Stimulated activated naive CD4-positive, alpha-beta T cell (primary cell): ENCODE data around the gene TRIM67.
"Not testable (repeated sequence)": the region's sequence is repeated elsewhere in the genome, so short reads cannot be mapped to it uniquely, and the experiment has no call there.

Experiments used
- DNase-seq, 6 experiments: peaks; one replicate each; lab custom pipeline; 2025; lab: John Stamatoyannopoulos, UW

TRIM67 gene

DNA sequence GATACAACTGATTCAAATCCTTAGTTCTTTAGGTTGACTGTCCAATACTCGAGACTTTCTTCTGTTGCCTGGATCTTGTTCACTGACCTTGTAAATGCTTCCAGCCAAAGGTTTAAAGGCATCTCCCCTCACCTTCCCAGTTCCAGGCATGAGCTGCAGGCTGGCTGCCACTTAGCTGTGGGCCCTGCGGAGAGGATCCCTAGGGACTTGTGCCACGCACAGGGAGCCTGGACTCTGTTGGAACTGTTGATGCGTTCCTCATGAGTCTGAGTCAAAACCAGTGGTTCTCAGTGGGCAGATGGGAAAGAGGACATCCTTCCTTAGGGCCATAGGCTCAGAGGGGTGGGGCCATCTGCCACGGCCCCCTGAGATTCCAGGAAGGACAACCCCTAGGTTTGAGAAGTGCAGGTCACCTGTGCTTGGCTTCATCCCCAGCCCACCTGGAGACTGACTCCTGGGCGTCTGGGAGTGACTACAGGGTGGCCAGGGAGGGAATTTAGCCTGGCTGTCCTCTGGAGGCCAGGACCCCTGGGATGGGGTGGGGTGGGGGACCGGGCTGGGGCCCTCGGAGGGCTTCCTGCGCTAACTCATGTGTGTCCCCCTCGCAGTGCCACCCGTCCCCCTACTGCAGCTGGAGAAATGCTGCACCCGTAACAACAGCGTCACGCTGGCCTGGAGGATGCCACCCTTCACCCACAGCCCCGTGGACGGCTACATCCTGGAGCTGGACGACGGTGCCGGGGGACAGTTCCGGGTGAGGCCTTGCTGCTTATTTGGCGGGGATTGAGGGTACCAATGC is 41.6 kb downstream of the TRIM67 start:
- DNase-seq: no peak

DNA sequence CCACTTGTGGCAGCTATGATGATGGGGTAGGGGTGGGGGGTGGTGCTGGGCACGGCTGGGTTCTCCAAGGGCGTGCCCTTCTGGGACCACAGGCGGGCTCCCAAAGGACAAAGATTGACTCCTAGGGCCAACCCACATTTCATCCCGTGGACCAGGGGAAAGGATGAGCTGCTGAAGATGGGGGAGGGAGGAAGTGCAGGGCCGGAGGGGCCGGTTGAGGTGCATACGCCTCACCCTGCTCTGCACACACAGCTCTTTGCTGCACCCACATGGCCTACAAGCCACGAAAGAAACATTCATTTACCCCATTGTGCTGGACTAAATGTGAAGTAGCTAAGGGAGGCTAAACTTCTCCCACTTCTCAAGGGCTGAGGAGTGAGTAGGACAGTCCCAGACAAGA is 45.0 kb downstream of the TRIM67 start:
- DNase-seq: no peak

DNA sequence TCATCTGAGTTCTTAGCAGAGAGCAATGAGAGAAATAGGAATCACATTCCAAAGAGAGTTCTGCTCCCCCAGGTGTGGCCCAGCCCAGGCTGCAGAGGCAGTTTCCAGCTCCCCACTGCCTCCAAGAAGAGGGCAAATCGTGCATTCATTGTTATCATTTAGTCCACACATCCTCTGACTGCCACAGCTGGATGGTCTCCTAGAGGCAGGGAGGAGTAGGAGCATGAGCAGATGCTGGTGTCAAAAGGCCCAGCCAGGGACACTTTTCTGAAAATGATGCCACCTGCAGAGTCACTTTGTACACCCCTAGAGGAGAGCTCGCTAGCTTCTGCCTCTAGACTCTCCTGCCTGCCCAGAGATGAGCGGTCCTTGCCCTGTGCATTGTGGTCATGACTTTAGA is 45.6 kb downstream of the TRIM67 start:
- DNase-seq: no peak

DNA sequence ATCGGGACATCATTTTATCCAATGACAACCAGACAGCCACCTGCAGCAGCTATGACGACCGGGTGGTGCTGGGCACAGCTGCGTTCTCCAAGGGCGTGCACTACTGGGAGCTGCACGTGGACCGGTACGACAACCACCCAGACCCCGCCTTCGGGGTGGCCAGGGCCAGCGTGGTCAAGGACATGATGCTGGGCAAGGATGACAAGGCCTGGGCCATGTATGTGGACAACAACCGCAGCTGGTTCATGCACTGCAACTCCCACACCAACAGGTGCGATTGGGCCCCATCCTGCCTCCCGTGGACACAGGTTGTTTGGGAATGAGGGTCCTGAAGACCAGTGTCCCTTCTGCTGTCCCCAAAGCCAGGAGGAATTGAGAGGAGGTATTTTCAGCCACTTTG is 47.1 kb downstream of the TRIM67 start:
- DNase-seq: no peak

DNA sequence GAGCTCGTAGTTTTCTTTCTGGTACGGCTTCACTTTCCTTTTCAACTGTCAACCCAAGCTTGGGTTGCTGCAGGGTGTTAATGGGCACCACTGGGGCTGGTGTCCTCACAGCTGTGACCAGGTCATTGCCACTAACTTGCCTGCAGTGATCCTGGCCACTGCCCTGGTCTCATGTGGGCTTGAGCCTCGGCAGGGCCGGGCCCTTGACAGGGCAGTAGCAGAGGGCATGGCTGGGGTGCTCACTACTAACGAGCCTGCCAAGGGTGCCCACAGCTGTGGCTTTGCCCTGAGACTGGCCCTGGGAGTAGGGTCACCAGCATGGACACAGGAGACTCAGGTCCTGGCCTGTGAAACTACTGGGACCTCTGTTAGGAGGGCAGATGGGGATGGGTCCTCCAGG is 47.7 kb downstream of the TRIM67 start:
- DNase-seq: no peak

DNA sequence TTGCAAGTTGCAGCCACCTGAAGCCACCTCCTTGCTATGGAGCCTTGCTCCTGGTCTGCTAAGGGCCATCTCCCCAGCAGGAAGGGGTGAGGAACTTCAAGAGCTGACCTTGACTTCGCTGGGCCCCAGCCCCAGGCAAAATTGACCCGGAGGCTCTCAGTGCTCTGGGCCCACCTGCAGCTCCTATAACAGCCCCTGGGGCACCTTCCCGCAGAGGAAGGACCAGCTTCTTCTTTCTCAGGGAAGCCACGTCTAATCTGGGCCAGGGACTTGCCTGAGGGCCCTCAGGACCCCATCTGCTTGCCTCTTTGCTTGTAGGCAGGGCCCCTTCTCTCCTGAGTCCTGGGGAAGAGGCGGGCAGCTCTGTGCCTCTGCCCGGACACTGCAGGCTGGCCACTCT is 48.3 kb downstream of the TRIM67 start:
- DNase-seq: no peak

DNA sequence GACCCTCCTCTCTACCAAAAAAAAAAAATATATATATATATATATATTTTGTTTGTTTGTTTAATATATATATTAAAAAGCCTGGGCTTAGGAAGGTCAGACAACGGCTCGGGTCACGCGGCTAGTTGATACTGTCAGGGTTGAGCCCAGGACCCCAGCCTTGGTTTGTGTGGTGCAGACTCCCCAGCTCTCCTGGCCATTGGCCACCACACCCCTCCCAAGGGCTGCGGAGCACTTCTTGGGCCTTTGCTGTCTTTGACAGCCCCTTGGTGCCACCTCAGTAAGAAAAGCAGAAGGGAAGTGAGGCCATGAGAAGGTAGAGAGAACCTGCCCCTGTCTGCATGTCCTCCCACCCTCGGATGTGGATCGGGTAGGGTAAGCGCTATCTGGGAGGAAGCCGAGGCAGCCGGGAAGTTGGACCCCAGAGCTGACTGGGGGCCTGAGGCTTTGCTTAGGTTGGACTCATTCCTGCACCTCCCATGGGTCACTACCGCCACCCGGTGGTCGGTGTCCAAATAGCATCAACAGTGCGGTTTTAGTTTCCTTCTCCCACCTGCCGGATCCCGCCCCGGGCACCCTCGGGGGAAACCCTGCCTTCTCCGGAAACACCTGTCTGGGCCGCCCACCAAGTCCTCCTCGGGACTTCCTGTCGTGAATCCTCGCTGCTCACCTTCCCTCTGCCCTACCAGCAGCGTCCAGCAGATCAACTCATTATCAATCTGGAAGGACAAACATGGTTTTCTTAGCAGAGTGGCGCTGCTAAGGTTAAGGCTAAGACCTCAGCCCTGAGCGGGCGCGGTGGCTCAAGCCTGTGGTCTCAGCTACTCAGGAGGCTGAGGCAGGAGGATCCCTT is 49.4 kb downstream of the TRIM67 start:
- peak; percentile 75 to 89 (median 85) for DNase-seq

DNA sequence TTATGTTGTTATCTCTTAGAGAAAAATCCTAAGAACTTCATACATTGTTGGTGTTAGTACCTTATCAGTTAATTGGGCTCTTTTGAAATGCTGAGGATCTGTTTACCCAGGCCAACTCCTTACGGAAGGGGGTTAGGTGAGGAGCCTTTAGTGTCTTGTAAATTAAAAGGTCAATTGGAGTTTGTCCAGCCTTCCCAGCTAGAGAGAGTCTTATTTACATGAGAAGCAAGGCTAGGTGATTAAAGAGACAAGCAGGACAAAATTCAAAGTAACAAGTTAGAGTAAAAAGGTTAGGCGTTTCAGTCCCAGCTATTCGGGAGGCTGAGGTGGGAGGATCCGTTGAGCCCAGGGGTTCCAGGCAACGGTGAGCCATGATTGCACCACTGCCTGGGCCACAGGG is 50.4 kb downstream of the TRIM67 start:
- DNase-seq: not testable (repeated sequence)

DNA sequence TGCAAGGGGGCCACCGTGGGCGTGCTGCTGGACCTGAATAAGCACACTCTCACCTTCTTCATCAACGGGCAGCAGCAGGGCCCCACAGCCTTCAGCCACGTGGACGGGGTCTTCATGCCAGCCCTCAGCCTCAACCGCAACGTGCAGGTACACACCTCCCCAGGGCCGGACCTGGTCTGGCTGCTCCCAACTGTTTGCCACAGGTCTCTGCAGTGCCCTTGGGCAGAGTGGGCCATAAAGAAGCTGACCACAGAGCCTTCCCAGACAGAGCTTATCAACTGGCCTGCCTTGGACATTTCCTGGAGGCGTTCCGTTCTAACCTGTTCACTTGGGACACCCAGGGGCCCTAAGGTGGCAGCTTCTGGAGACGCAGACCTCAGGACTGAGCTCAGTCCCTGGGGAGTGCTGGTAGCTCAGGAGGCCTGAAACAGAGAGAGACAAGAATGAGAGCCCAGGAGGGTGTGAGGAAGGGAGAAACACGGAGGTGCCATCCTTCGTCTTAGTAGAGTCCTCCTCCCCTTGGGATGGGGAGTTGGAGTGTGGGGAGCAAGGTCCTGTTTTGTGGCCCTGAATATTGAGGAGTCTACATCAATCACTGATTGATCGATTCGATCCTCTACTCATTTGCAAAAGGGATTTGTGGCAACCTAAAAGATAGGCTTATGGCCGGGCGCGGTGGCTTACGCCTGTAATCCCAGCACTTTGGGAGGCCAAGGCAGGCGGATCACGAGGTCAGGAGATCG is 52.1 kb downstream of the TRIM67 start:
- DNase-seq: no peak

DNA sequence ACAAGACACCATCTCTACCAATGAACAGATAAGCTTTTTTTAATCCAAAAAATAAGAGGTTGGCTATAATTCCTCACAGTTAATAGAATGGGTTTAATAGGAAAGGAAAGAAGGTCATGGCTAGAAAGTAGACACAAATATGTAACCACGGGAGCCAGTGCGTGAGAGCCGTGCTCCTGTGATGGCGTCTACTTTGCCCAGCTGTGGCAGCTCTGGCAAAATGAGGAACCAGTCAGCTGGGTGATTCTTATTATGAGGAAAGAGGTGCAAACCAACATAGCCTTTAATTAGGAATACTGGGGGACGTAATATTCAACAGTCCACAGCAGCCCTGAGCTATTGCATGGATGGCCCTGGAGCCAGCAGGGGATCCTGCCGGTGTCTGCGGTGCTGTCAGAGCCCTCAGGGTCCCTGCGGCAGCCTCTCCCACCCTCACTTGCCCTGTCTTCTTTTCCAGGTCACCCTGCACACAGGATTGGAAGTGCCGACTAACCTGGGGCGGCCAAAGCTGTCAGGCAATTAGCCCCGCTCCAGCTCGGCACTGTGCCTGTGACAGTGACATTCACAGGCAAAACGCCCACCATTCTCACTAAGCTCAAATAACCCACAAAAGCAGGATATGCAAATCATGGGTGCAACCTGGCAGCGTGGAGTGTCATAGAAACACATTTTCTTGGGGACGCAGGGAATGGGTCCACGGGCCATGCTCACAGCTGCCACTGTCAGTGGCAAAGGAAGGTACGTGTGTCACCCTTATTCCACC is 53.2 kb downstream of the TRIM67 start:
- DNase-seq: no peak

DNA sequence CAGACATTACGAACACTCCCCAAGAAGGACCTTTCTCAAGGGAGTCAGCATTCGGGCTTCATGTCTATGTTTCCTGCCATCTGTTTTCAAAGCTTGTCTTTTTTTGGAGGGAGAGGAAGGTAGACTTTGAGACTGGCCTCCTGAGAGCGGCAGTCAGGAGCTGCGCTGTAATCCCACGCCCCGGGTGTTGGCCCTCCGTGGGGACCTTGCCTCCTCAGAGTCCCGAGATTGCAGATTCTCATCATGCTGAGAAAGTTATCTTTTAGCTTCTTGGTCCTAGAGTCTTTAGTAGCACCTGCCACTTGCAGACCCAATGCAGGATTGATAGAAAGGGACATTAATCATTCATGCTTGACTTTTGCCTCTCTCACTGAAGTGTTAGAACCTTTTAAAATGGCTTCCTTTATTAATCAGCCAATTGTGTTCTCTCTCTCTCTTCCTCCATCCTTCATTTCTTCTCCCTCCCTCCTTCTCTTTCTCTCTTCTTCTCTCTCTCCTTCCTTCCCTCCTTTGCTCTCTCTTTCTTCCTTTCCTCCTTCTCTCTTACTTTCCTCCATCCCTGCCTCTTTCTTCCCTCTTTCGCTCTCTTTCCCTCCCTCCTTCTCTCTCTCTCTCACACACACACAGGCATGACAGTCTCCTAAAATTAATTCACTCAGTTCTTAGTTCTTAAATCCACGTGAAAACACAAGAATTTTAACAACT is 54.0 kb downstream of the TRIM67 start:
- DNase-seq: no peak

DNA sequence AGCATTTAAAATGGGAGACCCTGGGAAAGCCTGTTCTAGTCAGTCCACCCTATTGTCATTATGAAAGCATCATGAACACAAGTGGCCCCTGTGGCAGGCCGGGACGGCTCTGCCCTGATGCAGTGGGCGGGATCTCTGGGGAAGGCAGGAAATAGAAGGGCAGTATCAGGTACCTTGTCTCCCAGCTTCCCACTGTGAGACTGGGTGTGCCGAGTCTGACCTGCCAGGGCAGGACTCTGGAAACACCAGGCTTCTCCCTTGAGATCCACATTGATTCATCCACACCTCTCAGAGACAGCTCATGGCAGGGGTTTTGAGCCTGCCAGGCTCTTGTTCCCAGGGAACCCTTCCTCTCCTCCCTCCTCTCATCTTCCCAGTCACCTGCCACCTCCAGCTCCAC is 54.6 kb downstream of the TRIM67 start:
- DNase-seq: no peak

DNA sequence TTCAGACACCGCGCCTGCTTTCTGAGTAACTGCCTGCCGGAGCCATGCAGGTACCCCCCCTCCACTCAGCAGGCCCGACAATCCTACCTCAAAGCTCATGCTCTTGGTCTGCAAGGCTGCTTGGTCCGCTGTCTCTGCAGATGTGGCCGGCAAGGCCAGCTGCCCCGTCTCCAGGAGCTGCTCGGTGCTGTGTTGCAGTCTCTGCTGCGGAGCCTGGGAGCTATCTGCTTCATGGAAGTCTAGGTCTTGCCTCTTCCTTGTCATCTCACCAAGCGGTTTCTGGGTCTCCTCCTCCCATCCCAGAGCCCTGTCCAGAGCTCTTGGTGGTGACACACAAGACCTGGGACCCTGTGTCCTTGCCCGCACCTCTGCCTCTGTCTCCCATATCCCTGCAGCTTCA is 55.2 kb downstream of the TRIM67 start:
- no peak for DNase-seq

DNA sequence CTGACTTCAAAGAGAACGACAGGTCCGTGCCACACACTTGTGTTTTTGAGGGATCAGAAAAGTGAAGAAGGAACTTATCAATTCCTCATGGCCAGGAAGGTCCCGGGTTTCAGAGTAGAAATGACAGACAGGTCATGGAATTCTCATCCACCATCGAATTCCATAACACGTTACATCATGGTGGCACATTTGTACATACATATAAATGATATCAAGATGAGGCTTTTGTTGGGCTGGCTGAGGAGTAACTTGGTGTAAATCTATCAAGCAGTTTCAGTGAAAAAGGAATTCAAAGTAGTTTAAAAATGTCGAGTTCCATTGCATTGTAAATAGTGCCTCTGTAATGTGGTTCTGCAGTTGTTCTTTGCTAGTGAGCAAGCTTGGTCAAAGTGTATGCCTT is 56.2 kb downstream of the TRIM67 start:
- DNase-seq: no peak

DNA sequence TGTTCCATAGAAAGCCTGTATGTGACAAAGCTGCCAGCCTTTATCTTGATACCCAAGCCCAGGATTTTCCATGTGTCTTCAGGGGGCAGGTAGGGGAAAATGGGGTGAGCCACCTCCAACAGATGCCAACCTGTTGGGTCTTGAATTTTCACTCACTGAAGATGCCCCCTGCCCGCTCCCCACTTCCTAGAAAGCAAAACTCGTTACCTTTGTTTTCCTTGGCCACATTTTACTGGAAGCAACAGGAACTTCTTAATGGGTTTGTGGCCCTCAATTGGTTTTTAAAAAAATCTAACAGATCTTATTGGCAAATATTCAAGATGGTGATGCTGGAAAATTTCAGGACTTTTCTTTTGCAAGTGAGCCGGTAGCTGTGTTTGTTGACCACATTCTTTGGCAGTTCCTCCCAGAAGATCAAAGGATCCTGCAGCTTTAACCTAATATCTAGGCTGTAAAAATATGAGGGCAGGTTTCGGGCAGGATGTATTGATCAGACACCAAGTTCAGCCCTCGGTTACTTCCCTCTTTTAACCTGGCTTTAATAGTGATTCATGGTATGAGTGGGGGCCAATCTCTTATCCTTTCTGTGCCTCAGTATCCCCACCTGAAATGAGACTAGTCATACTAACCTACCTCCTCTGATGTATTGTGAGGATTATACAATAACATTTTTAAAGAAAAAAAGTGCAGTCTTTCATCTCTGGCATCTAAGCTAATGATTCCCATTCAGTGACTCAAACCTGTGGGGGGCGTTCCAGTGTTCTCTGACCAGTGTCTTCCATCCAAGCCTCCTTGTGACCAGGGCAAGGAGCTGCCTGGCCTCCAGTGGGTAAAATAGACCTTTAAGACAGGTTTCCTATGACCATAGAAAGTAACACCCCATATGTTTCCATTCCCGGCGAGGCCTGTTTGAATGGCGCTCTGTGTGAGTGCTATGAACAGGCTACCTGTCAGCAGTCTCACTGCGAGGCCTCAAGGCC is 57.9 kb downstream of the TRIM67 start:
- no peak for DNase-seq

DNA sequence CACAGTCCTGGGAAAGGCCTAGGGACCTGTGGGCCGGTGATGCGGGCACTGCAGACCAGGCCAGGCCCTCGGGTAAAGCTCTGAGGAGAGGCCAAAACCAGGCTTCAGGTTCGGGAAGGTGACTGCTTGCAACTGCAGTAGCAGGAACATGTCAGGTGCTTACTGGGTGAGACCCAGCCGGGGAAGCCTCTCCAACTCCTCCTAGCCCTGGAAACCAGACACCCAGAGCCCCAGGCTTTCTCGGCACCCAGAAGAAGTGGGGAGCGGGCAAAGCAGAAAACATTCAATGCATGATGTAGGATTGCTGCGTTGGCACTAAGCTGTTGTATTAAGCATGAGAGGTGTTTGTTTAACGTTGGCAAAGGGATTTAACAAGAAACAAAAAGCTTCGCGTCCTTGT is 58.9 kb downstream of the TRIM67 start:
- DNase-seq: no peak

DNA sequence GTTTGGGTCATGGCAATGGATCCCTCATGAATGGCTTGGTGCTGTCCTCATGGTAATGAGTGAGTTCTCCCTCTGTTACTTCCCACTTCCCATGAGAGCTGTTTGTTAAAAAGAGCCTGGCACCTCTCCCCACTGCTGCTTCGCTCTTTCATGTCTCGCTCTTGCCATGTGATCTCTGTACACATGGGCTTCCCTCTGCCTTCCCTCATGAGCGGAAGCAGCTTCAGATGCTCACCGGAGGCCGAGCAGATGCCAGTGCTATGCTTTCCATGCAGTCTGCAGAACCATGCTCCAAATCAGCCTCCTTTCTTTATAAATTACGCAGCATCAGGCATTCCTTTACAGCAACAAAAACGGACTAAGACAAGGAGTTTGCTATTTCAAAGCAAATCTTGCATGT is 64.3 kb downstream of the TRIM67 start:
- DNase-seq: no peak

DNA sequence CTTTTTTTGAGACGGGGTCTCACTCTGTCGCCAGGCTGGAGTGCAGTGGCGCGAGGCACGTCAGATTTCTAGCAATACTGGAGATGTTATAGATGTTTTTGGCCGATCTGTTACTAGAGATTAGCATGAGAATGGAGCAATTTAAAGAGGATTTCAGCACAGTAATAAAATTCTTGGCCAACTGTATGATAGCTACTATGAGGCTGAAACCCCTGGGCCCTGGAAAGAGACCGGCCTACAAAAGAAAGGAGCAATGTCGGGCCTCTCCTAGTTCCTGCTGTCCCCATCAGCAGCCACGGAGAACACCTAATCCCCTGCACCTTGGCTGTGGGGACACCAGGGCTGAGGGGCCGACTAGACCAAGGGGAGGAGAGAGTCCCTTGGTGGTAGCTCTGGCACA is 69.7 kb downstream of the TRIM67 start:
- DNase-seq: no peak

DNA sequence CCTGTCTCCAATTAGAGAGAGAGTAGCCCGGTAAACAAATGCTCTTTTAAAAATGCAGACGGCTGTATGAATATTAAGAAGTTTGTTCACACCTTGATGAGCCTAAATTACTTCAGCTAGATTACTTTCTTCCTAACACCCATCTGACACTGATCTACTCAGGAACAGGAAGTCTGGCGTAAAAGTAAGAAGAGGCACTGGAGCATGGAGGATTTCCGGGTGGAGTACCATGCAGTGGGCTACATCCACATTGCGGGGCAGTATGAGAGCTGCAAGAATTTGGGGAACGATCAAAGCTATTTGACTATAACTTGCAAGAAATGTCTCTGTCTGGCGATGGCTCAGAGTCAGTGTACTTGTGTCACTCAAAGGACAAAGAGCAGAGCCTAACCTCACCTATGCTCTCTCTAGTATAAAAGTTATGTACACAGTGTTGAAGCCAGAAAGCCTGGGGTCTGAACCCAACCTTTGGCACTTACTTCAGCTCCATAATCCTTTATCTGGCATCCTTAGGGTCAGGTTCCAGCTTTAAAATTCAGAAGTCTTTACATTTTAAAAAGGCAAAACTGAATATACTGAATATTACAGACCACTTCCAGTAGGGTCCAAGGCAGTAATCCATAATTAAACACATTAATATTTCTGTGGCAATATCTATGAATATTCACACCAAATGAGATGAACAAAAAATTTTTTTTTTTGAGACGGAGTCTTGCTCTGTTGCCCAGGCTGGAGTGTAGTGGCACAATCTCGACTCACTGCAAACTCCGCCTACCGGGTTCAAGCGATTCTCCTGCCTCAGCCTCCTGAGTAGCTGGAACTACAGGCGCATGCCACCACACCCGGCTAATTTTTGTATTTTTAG is 71.2 kb downstream of the TRIM67 start:
- DNase-seq: no peak
